ENCODE data around the gene AURKB.

GRCh38 chr17:8167526-8167925, 42.8 kb downstream of the AURKB start:
- TF ChIP-seq ZBTB49 (CRISPR knock-in tag; IDR thresholded peaks at IDR 0.05; ENCODE audit: borderline replicate concordance), result no peak
- no peak for TF ChIP-seq CTCF (CRISPR knock-in tag; IDR thresholded peaks at IDR 0.05)

Measured in HepG2 (cell line).